Endothelial cell of umbilical vein (primary cell): Measurements from ENCODE around the gene DUSP15. TPM values are rescaled to one million over a fixed set of nuclear protein-coding genes. Genes with fewer than 3 reads are reported as not detected.

ENCODE experiments used
- BruUV-seq: library from RNA; stranded (reverse); fragments of 400-500 nt; replicated peaks from 2 replicates; lab custom pipeline; 2021; lab: Mats Ljungman, UMichigan
- CTCF ChIA-PET: fragments of 300-600, 350-600 bp; sonication (Branson Sonifier 250); formaldehyde crosslinking; loops from one replicate; lab custom pipeline; 2021; ENCODE audit warnings: antibody characterized with exemption, inconsistent platforms; lab: Charles Lee
- POLR2A ChIA-PET: fragments of 300-600, 350-600 bp; sonication (Branson Sonifier 250); formaldehyde crosslinking; loops from one replicate; lab custom pipeline; 2021; ENCODE audit warnings: antibody characterized with exemption, inconsistent platforms; lab: Charles Lee
- DNase-seq: peaks from one replicate; pipeline ENCODE4 v3.0.0-alpha.2; 2011; ENCODE audit warnings: low read depth, low spot score
- FAIRE-seq: peaks from 2 replicates; lab custom pipeline; 2011; peaks lifted over from hg19 to GRCh38; lab: Jason Lieb, UNC
- H2AFZ ChIP-seq: 2 replicates; pipeline ENCODE4 v1.6.0; 2012; ENCODE audit warnings: low read depth, low read length, control low read depth, inconsistent platforms
- H3K27ac ChIP-seq: 2 replicates; pipeline ENCODE4 v1.5.1; 2011; ENCODE audit warnings: low read depth, mild to moderate bottlenecking, control low read depth, low read length, moderate library complexity; ENCODE audit not compliant: insufficient read depth
- H3K27me3 ChIP-seq, 2 experiments: 2 replicates each; pipeline versions ENCODE4 v1.6.0 to v1.6.1; 2011; ENCODE audit warnings: low read length in 2 of 2, mixed read lengths in 1 of 2; ENCODE audit not compliant: control insufficient read depth in 2 of 2, insufficient read depth in 2 of 2
- H3K36me3 ChIP-seq, 2 experiments: 2 replicates in 1 of 2; 3 replicates in 1 of 2; pipeline ENCODE4 v1.5.1; 2011; ENCODE audit warnings: low read length in 2 of 2, mild to moderate bottlenecking in 1 of 2, moderate library complexity in 1 of 2; ENCODE audit not compliant: control insufficient read depth in 2 of 2, insufficient read depth in 2 of 2; ENCODE audit errors: extremely low read depth in 1 of 2
- H3K4me1 ChIP-seq: 3 replicates; pipeline ENCODE4 v1.5.1; 2011; ENCODE audit warnings: mild to moderate bottlenecking, low read length; ENCODE audit not compliant: control insufficient read depth, insufficient read depth; ENCODE audit errors: extremely low read depth
- H3K4me2 ChIP-seq: 2 replicates; pipeline ENCODE4 v1.6.1; 2011; ENCODE audit warnings: low read length, control low read depth, mixed read lengths; ENCODE audit not compliant: insufficient read depth
- H3K4me3 ChIP-seq, 3 experiments: fragments of 200-600 bp in 1 of 3; sonication (generic), shearing (Covaris generic) in 1 of 3; replicated peaks in 1 of 3; 2 replicates each; pipeline ENCODE4 v1.5.1; 2011 to 2016; ENCODE audit warnings: control low read depth in 3 of 3, low read length in 3 of 3, mild to moderate bottlenecking in 2 of 3, inconsistent platforms in 1 of 3, low read depth in 1 of 3, moderate library complexity in 1 of 3; ENCODE audit not compliant: insufficient read depth in 1 of 3
- H3K79me2 ChIP-seq: 2 replicates; pipeline ENCODE4 v1.6.0; 2012; ENCODE audit warnings: low read length, inconsistent platforms; ENCODE audit not compliant: control insufficient read depth, insufficient read depth
- H3K9ac ChIP-seq: replicated peaks from 2 replicates; pipeline ENCODE3; 2011; ENCODE audit warnings: low read length, control low read depth; ENCODE audit not compliant: insufficient read depth; ENCODE audit errors: extremely low read depth
- H3K9me1 ChIP-seq: replicated peaks from 3 replicates; pipeline ENCODE4 v1.6.0; 2011; ENCODE audit warnings: mild to moderate bottlenecking, low read length; ENCODE audit not compliant: control insufficient read depth, insufficient read depth; ENCODE audit errors: extremely low read depth
- H3K9me3 ChIP-seq: replicated peaks from 2 replicates; pipeline ENCODE4 v1.5.1; 2012; ENCODE audit warnings: low read length, inconsistent platforms; ENCODE audit not compliant: control insufficient read depth, insufficient read depth
- H4K20me1 ChIP-seq: replicated peaks from 2 replicates; pipeline ENCODE3; 2011; ENCODE audit warnings: mild to moderate bottlenecking, low read length; ENCODE audit not compliant: control insufficient read depth, insufficient read depth; ENCODE audit errors: extremely low read depth
- CTCF ChIP-seq, 2 donors: IDR thresholded peaks; 1 replicate in 1 of 2; 2 replicates in 1 of 2; pipeline ENCODE4 v1.5.1; 2011; ENCODE audit warnings: low read length in 2 of 2, mild to moderate bottlenecking in 2 of 2, moderate library complexity in 2 of 2, control low read depth in 1 of 2, inconsistent platforms in 1 of 2, low read depth in 1 of 2; ENCODE audit not compliant: insufficient read depth in 1 of 2; ENCODE audit errors: extremely low read depth in 1 of 2
- EZH2 ChIP-seq: IDR thresholded peaks from 2 replicates; pipeline ENCODE4 v1.6.1; 2012; ENCODE audit warnings: borderline replicate concordance, low read depth, mild to moderate bottlenecking, moderate library complexity, low read length, inconsistent platforms; ENCODE audit not compliant: severe bottlenecking
- FOS ChIP-seq: IDR thresholded peaks from 2 replicates; pipeline ENCODE4 v1.6.1; 2011; ENCODE audit warnings: mild to moderate bottlenecking, low read length, moderate library complexity, borderline replicate concordance; ENCODE audit not compliant: insufficient read depth
- GATA2 ChIP-seq: IDR thresholded peaks from 2 replicates; pipeline ENCODE4 v1.7.0; 2011; ENCODE audit warnings: low read depth, mild to moderate bottlenecking, moderate library complexity, mixed read lengths, low read length; ENCODE audit not compliant: insufficient read length, insufficient read depth
- JUN ChIP-seq: IDR thresholded peaks from 2 replicates; pipeline ENCODE4 v1.6.1; 2011; ENCODE audit warnings: borderline replicate concordance, low read depth; ENCODE audit not compliant: insufficient read length, insufficient read depth
- MYC ChIP-seq: IDR thresholded peaks from one replicate; pipeline ENCODE4 v1.6.1; 2011; ENCODE audit warnings: mild to moderate bottlenecking, low read depth, low read length
- POLR2A ChIP-seq: IDR thresholded peaks from 2 replicates; pipeline ENCODE4 v1.6.1; 2012; ENCODE audit warnings: low read depth, mild to moderate bottlenecking, control low read depth, low read length
- POLR2AphosphoS5 ChIP-seq: IDR thresholded peaks from 2 replicates; pipeline ENCODE4 v1.6.1; 2012; ENCODE audit warnings: low read depth, mild to moderate bottlenecking, control low read depth, low read length, moderate library complexity; ENCODE audit not compliant: insufficient read depth
- dilution Hi-C: fragments of 300-500 bp; cut with MboI; formaldehyde crosslinking; loops from one replicate; pipeline ENCODE4 v1.15.0; 2019; ENCODE audit warnings: low sequenced_read_pairs; ENCODE audit not compliant: extremely low pct_ligation_motif_present
- intact Hi-C: fragments of 100-400 bp; cut with micrococcal nuclease; formaldehyde crosslinking; loops from one replicate; pipeline ENCODE4 v1.10.0; 2022
- polyA plus RNA-seq, 4 experiments: library from polyadenylated mRNA; depleted of rRNA in 3 of 4; stranded (reverse) in 3 of 4; unstranded in 1 of 4; fragments of >200 nt; gene quantifications; 2 replicates each; pipeline versions ENCODE4 v1.2.1 to v1.2.3, GENCODE V29; 2011 to 2012; ENCODE audit warnings: missing spikeins in 1 of 4
- total RNA-seq: library from RNA; stranded (reverse); gene quantifications from 2 replicates; pipeline ENCODE4 v1.2.3, GENCODE V29; 2021
- TF ChIP-seq, protein P1 (sequence below): IDR thresholded peaks from 2 replicates; pipeline ENCODE4 v1.6.1; 2011; ENCODE audit not compliant: insufficient read depth, insufficient read length

DUSP15 gene
- total and polyA plus RNA-seq, 2 donors (not counting 3 experiments of a cell fraction or from before 2014, with no cell fraction given), result 0.33 TPM; not detected in 1

DNA sequence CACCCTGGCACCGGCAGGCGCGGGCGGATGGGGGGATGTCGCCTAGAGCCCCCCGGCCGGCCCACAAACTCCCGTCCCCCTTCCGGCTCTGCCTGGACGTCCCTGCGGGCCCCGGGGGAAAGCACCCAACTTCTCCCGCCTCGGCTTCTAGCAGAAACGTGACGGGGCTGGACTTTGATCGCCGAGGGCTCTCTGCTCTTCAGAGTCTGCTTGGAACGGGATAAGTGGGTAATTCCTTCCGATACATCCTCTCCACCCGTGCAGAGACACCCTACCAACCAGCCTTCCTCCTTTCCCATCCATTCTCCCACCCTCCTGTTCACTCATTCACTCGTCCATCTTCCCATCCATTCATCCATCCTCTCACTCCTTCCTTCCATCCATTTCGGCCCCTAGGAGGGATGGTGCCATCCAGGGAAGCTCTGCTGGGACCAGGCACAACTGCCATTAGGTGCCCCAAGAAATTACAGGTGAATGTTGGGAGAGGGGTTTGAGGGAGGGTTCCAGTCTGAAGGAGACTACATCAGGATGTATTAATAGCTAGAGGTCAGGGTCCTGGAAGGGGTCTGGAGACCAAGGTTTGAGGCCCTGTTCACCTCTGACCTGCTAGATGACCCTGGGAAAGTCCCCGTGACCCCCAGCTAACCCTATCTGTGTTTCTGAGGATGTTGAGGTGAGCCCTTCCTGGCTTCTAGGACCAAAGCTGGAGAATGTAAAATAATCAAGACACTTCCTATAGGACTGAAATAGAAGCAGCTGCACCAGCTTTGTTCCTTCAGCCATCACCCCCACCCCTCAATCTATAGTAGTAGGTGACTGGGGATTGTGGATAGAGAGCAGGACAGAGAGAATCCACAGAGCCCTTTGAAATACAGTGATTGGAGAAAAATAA, 645 bp upstream of the DUSP15 start:
- Histone ChIP-seq H3K9me1 (no peaks in the 10 kb centered on the region), H3K27me3 (peaks cover 30 to 32% of the 10 kb centered on the region in 2 experiments), H3K9ac (peak overlapping the region; percentile 17), H3K79me2 (no peaks in the 10 kb centered on the region), H3K4me2 (peak overlapping the region; percentile 19), H4K20me1 (no peaks in the 10 kb centered on the region), H3K4me3 (peak overlapping the region in 1 of 3 experiments; percentile 41), H3K36me3 (no peaks in the 10 kb centered on the region), H2AFZ (peak overlapping the region; percentile 50), H3K4me1 (no peaks in the 10 kb centered on the region), H3K9me3 (no peaks in the 10 kb centered on the region), H3K27ac (no peak overlapping the region)
- FAIRE-seq, result no peak
- intact Hi-C loops, result no loop called here
- dilution Hi-C loops, result no loop called here
- CTCF ChIA-PET, result interaction anchor here (1.2 to 2.1 kb wide), 4 partner anchors 11 to 160 kb away, joined by 3 to 10 read pairs (median 5); no protein-coding TSS in a partner anchor
- TF ChIP-seq EZH2 (peak; percentile 90), POLR2A (no peak), JUN (no peak), POLR2AphosphoS5 (no peak)
- POLR2A ChIA-PET, result no interaction called here
- no peak for DNase-seq
- BruUV-seq, result no TSS peak

DNA sequence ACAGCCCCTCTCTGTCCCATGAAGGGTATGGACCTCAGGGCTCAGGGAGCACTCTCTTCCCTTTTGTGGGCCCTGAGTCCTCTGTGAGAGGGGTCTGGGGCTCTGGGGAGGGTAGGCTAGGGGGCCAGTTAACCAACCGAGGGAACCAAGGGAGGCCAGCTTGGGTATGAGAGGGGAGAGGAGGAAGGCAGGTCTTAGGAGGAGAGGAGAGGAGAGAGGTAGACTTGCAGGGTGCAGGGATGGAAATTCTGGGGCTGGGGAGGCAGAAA, 720 bp downstream of the DUSP15 start:
- intact Hi-C loops, result no loop called here
- no peak overlapping the region for H2AFZ ChIP-seq
- H3K79me2 ChIP-seq, result no peaks in the 10 kb centered on the region
- no peaks in the 10 kb centered on the region for H3K36me3 ChIP-seq
- no peak overlapping the region for H3K27ac ChIP-seq
- FAIRE-seq (no peak), DNase-seq (no peak)
- TF ChIP-seq POLR2AphosphoS5 (no peak), CTCF (IDR thresholded peaks at IDR 0.05; ENCODE audit: extremely low read depth in 1 of 2, insufficient read depth in 1 of 2, low read depth in 1 of 2, low read length in 2 of 2) (no peak), EZH2 (no peak), JUN (no peak), FOS (no peak), POLR2A (no peak), MYC (no peak), GATA2 (no peak)
- TF ChIP-seq, protein P1, sequence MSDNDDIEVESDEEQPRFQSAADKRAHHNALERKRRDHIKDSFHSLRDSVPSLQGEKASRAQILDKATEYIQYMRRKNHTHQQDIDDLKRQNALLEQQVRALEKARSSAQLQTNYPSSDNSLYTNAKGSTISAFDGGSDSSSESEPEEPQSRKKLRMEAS, result no peak
- ChIA-PET CTCF (interaction anchor here (1.5 kb wide), 1 partner anchor 161 kb away, joined by 3 read pairs; no protein-coding TSS in a partner anchor), POLR2A (no interaction called here)
- H3K9me3 ChIP-seq, result no peaks in the 10 kb centered on the region
- H3K4me3 ChIP-seq, result no peak overlapping the region
- H4K20me1 ChIP-seq, result no peaks in the 10 kb centered on the region
- peaks cover 29 to 30% of the 10 kb centered on the region in 2 experiments for H3K27me3 ChIP-seq
- no TSS peak for BruUV-seq
- dilution Hi-C loops, result no loop called here
- no peaks in the 10 kb centered on the region for H3K9me1 ChIP-seq
- H3K4me1 ChIP-seq, result no peaks in the 10 kb centered on the region
- no peak overlapping the region for H3K4me2 ChIP-seq
- H3K9ac ChIP-seq, result no peak overlapping the region
